Astrocyte (in vitro differentiated cells and primary cell): Measurements from ENCODE around the gene PKP2.

Source experiments
- EZH2 ChIP-seq: IDR thresholded peaks from 2 replicates; pipeline ENCODE4 v1.6.1; 2012; ENCODE audit warnings: mild to moderate bottlenecking, low read length, inconsistent platforms; ENCODE audit not compliant: insufficient read depth
- TF ChIP-seq, protein P1 (sequence below): IDR thresholded peaks from 2 replicates; pipeline ENCODE4 v1.5.1; 2011; ENCODE audit warnings: low read depth, mild to moderate bottlenecking, inconsistent platforms, low read length, moderate library complexity; ENCODE audit not compliant: insufficient read depth

DNA sequence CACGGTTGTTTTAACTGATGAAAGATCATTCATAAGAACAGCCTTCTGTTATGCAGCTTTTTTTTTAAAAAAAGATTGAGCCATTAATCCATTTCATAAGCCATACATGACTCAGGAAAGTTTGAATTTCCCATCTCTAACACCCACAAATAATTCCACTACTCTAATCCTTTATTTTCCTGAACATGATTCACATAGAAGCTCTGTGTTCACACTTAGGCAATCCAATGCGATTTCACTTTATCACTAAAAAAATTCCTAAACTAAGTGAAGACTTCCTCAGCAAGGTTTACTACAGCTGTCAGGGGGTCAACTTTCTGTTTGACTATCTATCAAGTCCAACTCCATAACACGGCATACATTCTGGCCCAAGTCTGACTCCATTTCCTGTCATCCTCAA, 25.9 kb downstream of the PKP2 start:
- TF ChIP-seq, protein P1, sequence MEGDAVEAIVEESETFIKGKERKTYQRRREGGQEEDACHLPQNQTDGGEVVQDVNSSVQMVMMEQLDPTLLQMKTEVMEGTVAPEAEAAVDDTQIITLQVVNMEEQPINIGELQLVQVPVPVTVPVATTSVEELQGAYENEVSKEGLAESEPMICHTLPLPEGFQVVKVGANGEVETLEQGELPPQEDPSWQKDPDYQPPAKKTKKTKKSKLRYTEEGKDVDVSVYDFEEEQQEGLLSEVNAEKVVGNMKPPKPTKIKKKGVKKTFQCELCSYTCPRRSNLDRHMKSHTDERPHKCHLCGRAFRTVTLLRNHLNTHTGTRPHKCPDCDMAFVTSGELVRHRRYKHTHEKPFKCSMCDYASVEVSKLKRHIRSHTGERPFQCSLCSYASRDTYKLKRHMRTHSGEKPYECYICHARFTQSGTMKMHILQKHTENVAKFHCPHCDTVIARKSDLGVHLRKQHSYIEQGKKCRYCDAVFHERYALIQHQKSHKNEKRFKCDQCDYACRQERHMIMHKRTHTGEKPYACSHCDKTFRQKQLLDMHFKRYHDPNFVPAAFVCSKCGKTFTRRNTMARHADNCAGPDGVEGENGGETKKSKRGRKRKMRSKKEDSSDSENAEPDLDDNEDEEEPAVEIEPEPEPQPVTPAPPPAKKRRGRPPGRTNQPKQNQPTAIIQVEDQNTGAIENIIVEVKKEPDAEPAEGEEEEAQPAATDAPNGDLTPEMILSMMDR = no peak
- TF ChIP-seq EZH2 = no peak
